Activated CD4-positive, alpha-beta T cell treated with anti-CD3 and anti-CD28 coated beads, Interleukin-2, amount 50 U/mL, for 48 hours (primary cell): ENCODE data around the gene FAM210B.
A peak's percentile ranks its signal among the peaks of the same experiment; 100 is the strongest.
"Not testable (repeated sequence)": the region's sequence is repeated elsewhere in the genome, so short reads cannot be mapped to it uniquely, and the experiment has no call there.

Experiments
- DNase-seq, 2 experiments: peaks; one replicate each; pipeline ENCODE4 v3.0.0-alpha.2; 2020

The FAM210B gene

GRCh38 chr20:56361900-56362299, 3.1 kb downstream of the FAM210B start:
- no peak for DNase-seq

DNA sequence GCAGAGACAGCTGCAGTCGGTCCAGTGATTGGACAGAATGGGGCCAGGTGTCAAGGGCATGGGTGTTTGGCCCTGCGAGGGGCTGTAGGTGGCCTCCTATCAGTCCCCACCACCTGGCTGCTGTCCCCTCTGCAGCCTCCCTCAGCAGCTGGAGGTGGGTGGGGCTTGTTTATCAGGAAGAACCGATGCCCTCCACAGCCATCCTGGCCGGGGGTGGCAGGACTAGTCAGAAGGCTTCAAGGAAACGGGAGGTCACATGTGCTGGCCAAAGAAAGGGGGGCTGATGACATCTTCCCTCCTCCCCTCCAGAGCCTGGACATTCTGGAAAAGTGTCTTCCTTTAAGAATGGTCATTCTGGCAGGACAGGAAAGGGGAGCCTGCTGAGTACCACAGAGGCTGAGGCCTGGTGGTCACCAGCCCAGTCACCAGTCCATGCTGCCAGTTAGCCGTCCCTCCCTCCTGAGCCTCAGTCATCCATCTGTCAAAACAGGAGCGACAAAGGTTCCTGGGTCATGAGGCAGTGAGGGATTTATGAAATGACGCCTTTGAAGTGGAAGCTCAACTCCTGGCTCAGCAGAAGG, 4.1 kb downstream of the FAM210B start:
- DNase-seq = no peak

- no peak for DNase-seq
Observed at GRCh38 chr20:56363491-56363890, 4.7 kb downstream of the FAM210B start.

- DNase-seq = no peak
Observed at GRCh38 chr20:56368351-56369134, 9.8 kb downstream of the FAM210B start.

- no peak for DNase-seq
Observed at GRCh38 chr20:56369179-56369578, 10.4 kb downstream of the FAM210B start.

DNA sequence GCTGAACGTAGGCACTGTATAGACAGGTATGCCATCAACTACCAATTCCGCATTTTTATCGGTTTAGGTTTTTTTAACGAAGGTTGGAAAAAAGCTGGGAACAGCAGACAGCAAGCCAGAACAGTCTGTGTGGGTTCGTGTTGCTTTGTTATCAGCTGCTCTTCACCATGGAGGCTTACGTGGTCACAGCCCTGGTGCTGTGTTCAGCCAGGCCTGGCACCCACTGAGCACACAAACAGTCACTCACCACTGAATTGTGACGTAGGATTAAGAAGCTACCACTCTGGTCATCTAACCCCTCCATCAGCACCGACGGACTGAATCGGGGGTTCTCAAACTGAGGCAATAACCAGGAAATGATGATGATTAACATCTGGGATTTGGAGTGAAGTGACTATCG, 13.2 kb downstream of the FAM210B start:
- no peak for DNase-seq

- DNase-seq = no peak
Observed at GRCh38 chr20:56372850-56373249, 14.1 kb downstream of the FAM210B start.

- DNase-seq = no peak
Observed at GRCh38 chr20:56373942-56374341, 15.2 kb downstream of the FAM210B start.

DNA sequence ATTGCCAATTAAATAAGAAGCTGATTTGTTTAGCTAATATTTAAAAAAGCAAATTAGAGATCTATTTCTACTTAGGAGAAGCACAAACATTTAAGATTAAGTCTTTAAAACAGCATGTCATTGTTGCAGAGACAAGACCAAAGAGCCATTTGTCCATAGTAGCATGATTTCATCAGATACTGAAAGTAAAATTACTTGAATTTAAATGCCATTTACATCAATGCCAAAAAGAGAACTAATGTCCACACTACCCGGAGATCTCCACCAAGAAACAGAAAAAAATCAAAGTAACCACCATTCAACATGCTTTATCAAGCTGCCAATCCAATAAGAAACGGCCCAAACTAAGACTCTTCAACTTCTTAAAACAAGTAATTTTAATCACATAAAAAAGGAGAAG, 17.6 kb downstream of the FAM210B start:
- DNase-seq = no peak

DNA sequence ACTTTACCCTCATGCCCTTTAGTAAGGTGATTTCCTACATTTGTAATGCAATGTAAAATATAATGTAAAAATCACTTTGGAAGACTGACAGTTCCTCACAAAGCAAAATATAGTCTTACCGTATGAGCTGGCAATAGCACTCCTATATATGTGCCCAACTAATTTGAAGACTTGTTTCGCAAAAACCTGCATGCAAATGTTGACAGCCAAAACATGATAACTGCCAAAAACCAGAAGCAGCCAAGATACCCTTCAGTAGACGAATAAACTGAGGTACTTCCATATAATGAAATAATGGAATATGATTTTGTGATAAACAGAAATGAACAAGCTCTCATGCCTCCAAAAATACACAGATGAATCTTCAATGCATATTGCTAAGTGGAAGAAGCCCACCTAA, 19.6 kb downstream of the FAM210B start:
- DNase-seq = no peak

DNA sequence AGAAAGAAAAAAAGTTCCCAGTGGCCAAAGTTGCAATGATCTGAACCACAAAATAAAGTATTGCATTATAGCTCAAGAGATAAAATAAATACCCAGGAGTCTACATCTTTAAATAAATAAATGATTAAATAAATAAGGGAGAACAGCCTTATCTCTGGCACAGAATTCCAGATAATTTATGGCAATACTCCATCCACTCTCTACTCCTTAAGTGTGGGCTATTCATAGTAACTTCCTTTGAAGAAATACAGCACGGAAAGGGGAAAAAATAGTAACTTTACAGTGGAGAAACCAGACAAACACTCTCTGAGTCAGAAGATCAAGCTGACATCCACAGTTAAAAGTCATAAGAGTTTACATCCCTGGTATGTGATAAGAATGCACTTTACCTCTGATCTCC, 21.6 kb downstream of the FAM210B start:
- no peak for DNase-seq

- DNase-seq = no peak
Observed at GRCh38 chr20:56381501-56381900, 22.7 kb downstream of the FAM210B start.

- no peak for DNase-seq
Observed at GRCh38 chr20:56382696-56383095, 23.9 kb downstream of the FAM210B start.

DNA sequence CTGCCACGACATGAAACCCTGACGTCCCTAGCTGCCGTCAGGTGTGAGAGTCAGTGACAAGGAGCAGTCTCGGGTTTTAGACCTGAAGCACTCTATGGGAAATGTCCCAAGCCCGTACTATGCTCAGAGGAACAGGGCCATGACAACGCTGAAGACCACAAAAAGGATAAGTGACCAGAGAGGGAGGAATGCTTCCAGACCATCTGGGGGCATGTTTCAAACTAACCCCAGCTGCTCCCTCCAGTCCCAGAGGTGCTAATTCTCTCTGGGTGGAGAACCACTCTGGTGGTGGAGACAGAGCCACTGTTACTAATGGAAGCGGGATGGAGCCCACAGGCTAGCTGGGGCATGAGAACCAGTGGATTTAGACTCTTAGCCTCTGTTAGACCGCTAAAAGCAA, 24.6 kb downstream of the FAM210B start:
- DNase-seq = no peak

- DNase-seq = no peak
Observed at GRCh38 chr20:56385130-56385529, 26.4 kb downstream of the FAM210B start.

GRCh38 chr20:56386219-56386618, 27.4 kb downstream of the FAM210B start:
- no peak for DNase-seq

- DNase-seq = no peak
Observed at GRCh38 chr20:56388882-56389281, 30.1 kb downstream of the FAM210B start.

GRCh38 chr20:56389807-56390206, 31.0 kb downstream of the FAM210B start:
- no peak for DNase-seq

DNA sequence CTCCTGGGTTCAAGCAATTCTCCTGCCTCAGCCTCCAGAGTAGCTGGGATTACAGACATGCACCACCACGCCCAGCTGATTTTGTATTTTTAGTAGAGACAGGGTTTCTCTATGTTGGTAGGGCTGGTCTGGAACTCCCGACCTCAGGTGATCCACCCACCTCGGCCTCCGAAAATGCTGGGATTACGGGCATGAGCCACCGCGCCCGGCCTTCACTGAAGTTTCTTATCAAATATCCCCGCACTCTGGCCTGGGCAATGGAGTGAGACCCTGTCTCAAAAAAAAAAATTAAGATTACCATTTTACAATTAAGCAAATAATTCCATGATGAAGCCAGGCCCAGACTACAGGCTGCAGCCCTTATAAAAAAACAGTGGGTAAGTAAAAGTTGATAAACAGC, 31.6 kb downstream of the FAM210B start:
- DNase-seq = not testable (repeated sequence)

GRCh38 chr20:56391037-56391436, 32.3 kb downstream of the FAM210B start:
- DNase-seq = no peak

- DNase-seq = no peak
Observed at GRCh38 chr20:56391596-56392131, 32.9 kb downstream of the FAM210B start.

GRCh38 chr20:56392132-56392880, 33.5 kb downstream of the FAM210B start, which contains the start of the genes AURKA and CSTF1:
TSS of gene AURKA (minus strand) at chr20:56392215. CDS start at chr20:56388197, 4,018 bp downstream.
TSS of gene CSTF1 (plus strand) at chr20:56392645. CDS start at chr20:56395553, 2,908 bp downstream.
- peak; percentile 99 to 100 for DNase-seq

DNA sequence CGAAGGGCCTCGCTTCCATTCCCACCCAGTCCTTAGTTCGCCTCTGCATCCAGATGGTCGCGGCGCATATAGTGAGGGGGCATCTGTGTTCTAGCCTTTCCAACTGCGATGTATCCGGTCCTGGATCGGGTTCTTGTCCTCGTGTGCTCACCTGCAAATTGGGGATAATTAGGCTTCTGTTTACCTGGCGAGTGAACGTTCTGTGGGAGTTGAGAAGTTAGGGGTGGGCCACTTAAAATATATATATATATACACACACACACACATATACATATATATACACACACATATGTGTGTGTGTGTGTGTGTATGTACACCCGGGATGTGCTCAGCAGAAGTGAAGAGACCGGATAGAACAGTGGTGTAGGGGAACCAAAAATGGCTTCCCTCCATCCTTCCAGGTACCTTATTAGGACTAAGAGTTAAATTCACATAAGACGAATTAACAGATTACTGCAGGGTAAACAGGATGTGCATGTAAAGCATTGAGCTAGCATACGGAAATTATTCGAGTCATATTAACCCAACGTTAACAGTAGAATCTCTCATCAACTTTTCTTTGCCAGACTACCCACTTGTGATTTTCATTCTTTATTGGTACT, 34.2 kb downstream of the FAM210B start:
- DNase-seq = no peak
